Measurements from ENCODE around the gene SIPA1. TPM values are rescaled to one million over a fixed set of nuclear protein-coding genes. Genes with fewer than 3 reads are reported as not detected.
A peak's percentile ranks its signal among the peaks of the same experiment; 100 is the strongest.

SIPA1 gene
- total and polyA plus RNA-seq, 9 of the 15 experiments (the other 6 are each of a cell fraction or from before 2014, with no cell fraction given), result 0.25 to 85.8 (median 16.8) TPM

DNA sequence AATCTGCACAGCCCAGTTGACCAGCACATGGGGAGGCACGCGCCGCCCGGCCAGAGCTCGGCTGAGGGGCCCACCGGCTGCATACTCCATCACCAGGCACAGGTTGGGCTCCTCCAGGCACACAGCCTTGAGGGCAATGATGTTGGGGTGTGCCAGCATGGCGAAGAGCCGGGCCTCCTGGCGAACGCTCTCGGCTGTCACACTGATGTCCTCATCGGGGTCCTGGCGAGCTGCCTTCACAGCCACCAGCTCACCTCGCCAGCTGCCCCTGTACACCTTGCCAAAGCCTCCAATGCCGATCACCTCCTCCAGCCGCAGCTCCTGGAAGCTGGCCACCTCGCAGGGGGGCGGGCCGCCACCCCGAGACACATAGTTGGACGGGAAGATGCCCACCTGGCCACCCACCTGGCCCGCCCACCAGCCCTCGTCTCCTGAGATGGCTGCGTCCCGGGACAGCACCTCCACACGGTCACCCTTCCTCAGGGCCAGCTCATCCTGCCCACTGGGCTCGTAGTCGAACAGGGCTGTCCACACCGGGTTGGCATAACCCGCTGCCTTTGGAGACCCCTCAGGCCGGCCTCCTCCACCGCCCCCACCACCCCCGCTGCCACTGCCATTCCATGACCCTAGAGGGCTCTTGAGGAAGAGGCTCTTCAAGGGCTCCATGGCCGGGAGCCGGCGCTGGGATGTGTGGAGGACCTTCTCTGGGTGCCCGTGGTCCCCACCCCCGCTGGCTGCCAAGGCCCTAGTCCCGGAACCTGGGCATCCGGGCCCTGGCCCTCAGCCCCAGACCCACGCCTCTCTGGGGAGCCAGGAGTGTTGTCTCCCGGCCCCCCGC is 24.6 kb upstream of the SIPA1 start:
- CTCF ChIA-PET (ENCODE audit: low intra/inter-chr PET ratio), result interaction anchor here (0.8 kb wide), 1 partner anchor 72 kb away, joined by 3 read pairs; no protein-coding TSS in a partner anchor
- Histone ChIP-seq H3K9me3 (replicated peaks; ENCODE audit: control insufficient read depth, insufficient read depth, low read depth, low read length) (no peaks in the 10 kb centered on the region), H3K9me1 (ENCODE audit: control insufficient read depth, insufficient read depth, low read length) (no peaks in the 10 kb centered on the region), H3K4me3 (peak overlapping the region; percentile 87), H4K20me1 (replicated peaks; ENCODE audit: control insufficient read depth, insufficient read depth, low read length) (no peaks in the 10 kb centered on the region; the same call in 1 of the 2 replicates), H3K27me3 (ENCODE audit: control insufficient read depth in 2 of 2, insufficient read depth in 2 of 2, low read length in 2 of 2) (no peaks in the 10 kb centered on the region), H3K4me1 (replicated peaks in 1 of 2; ENCODE audit: control insufficient read depth in 2 of 2, insufficient read depth in 2 of 2, low read length in 2 of 2) (peaks cover 28 to 70% of the 10 kb centered on the region in 2 experiments), H3K9ac (ENCODE audit: insufficient read depth in 1 of 2, low read depth in 2 of 2, low read length in 2 of 2) (peak overlapping the region; percentile 83 to 93), H3K36me3 (ENCODE audit: control insufficient read depth, insufficient read depth, low read length) (peaks cover 45% of the 10 kb centered on the region; the same call in 2 of the 3 replicates), H2AFZ (ENCODE audit: low read depth, low read length) (peak overlapping the region; percentile 77), H3K79me2 (ENCODE audit: control insufficient read depth, insufficient read depth, low read length) (peaks cover 65% of the 10 kb centered on the region), H3K27ac (ENCODE audit: extremely low read depth, low read depth, low read length) (peak overlapping the region; percentile 74), H3K4me2 (ENCODE audit: insufficient read depth, low read length) (peak overlapping the region; percentile 90)
- WGBS (ENCODE audit: insufficient coverage, low coverage, missing lambda C conversion rate), result 50% methylated on average over 33 of the region's 43 CpGs
- intact Hi-C loops (cut with micrococcal nuclease) (no loop called here), in situ Hi-C loops (cut with MboI) (no loop called here)
- no TSS peak for BruUV-seq (replicated peaks)
- DNase-seq (ENCODE audit: extremely low read depth in 1 of 4, low spot score in 3 of 4) (no peak), ATAC-seq (no peak), FAIRE-seq (no peak)
- POLR2A ChIA-PET, result interaction anchor here (0.5 to 1.9 kb wide), 10 partner anchors 10 to 477 kb away, joined by 3 to 9 read pairs (median 4); partner anchors contain the start of gene KCNK7
- TF ChIP-seq, protein P1, sequence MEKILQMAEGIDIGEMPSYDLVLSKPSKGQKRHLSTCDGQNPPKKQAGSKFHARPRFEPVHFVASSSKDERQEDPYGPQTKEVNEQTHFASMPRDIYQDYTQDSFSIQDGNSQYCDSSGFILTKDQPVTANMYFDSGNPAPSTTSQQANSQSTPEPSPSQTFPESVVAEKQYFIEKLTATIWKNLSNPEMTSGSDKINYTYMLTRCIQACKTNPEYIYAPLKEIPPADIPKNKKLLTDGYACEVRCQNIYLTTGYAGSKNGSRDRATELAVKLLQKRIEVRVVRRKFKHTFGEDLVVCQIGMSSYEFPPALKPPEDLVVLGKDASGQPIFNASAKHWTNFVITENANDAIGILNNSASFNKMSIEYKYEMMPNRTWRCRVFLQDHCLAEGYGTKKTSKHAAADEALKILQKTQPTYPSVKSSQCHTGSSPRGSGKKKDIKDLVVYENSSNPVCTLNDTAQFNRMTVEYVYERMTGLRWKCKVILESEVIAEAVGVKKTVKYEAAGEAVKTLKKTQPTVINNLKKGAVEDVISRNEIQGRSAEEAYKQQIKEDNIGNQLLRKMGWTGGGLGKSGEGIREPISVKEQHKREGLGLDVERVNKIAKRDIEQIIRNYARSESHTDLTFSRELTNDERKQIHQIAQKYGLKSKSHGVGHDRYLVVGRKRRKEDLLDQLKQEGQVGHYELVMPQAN (IDR thresholded peaks at IDR 0.05; ENCODE audit: borderline replicate concordance), result no peak
- no peak for TF ChIP-seq ATF1 (CRISPR knock-in tag; IDR thresholded peaks at IDR 0.05)
- no peak for TF ChIP-seq ATF1 (tag; IDR thresholded peaks at IDR 0.05)
- TF ChIP-seq ZNF239 (CRISPR knock-in tag; IDR thresholded peaks at IDR 0.05), result no peak
- peak; percentile 65; the same call in 1 of the 2 replicates for TF ChIP-seq ZC3H4 (CRISPR knock-in tag; IDR thresholded peaks at IDR 0.05; ENCODE audit: borderline replicate concordance)
- peak; percentile 26 for TF ChIP-seq KDM5B (IDR thresholded peaks at IDR 0.05; ENCODE audit: insufficient replicate concordance, low read depth, low read length)
- no peak for TF ChIP-seq EP400 (IDR thresholded peaks at IDR 0.05)
- TF ChIP-seq TEAD1 (CRISPR knock-in tag; IDR thresholded peaks at IDR 0.05), result 0 out of 4 replicates have a peak, but pooled peaks of 1 of the 2 experiments have one; percentile 8
- TF ChIP-seq, protein P2, sequence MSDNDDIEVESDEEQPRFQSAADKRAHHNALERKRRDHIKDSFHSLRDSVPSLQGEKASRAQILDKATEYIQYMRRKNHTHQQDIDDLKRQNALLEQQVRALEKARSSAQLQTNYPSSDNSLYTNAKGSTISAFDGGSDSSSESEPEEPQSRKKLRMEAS (CRISPR knock-in tag; IDR thresholded peaks at IDR 0.05), result 0 out of 2 replicates have a peak, but pooled peaks have one; percentile 12
